ENCODE results near the gene PIGZ. TPM values are rescaled to one million over a fixed set of nuclear protein-coding genes. Genes with fewer than 3 reads are reported as not detected.

The PIGZ gene
- total RNA-seq, 1 experiment from 2014 or later, result 0.15 TPM

DNA sequence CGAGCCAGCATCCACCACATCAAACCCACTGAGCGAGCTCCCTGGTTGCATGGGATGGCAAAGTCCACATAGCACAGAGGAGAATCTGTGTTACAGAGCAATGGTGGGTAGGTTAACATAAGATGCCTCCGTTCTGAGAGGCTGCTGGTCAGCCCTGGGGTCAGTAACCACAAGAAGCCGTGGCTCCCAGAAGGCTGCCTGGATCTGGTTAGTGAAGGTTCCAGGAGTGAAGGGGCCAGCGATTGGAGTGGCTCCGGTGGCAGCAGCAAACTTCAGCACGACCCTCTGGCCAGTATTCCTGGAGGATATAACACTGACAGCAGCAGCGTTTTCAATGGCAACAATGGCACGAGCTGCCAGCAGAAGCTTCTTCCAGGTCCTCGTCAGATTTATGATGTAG lies 18.4 kb upstream of the PIGZ start:
- no CpG with 5 or more reads among the region's 10 CpGs for WGBS (ENCODE audit: extremely low coverage, insufficient read length, low lambda C conversion rate)
- no peak for DNase-seq

More for the DNA sequence above, 18.4 kb upstream of the PIGZ start:
- H3K9me3 Mint-ChIP-seq, result peaks cover 8 to 11% of the 10 kb centered on the region in 2 experiments
- H2BK20ac ChIP-seq (ENCODE audit: low read depth, low read length, poor library complexity, severe bottlenecking), result no peak overlapping the region
- H4K20me1 ChIP-seq (ENCODE audit: control insufficient read depth, insufficient read depth, insufficient read length), result no peaks in the 10 kb centered on the region
- H3K27ac Mint-ChIP-seq, result no peak overlapping the region
- TF ChIP-seq, protein P1, sequence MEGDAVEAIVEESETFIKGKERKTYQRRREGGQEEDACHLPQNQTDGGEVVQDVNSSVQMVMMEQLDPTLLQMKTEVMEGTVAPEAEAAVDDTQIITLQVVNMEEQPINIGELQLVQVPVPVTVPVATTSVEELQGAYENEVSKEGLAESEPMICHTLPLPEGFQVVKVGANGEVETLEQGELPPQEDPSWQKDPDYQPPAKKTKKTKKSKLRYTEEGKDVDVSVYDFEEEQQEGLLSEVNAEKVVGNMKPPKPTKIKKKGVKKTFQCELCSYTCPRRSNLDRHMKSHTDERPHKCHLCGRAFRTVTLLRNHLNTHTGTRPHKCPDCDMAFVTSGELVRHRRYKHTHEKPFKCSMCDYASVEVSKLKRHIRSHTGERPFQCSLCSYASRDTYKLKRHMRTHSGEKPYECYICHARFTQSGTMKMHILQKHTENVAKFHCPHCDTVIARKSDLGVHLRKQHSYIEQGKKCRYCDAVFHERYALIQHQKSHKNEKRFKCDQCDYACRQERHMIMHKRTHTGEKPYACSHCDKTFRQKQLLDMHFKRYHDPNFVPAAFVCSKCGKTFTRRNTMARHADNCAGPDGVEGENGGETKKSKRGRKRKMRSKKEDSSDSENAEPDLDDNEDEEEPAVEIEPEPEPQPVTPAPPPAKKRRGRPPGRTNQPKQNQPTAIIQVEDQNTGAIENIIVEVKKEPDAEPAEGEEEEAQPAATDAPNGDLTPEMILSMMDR (conservative IDR thresholded peaks at IDR 0.05), result no peak
- peaks cover 0 to 3% of the 10 kb centered on the region in 2 experiments; a peak in 1 of 4 replicates for H3K4me1 Mint-ChIP-seq
- H3K4ac ChIP-seq (ENCODE audit: low read depth, low read length), result no peak overlapping the region
- H2BK15ac ChIP-seq (ENCODE audit: low read depth, low read length), result no peak overlapping the region
- no peak overlapping the region for H3T11ph ChIP-seq (ENCODE audit: low read length)
- no peak overlapping the region for H3K23ac ChIP-seq (ENCODE audit: insufficient read length, low read depth, low read length)
- H3K9me3 ChIP-seq (ENCODE audit: control insufficient read depth, low read depth, low read length), result no peaks in the 10 kb centered on the region
- H3K56ac ChIP-seq (ENCODE audit: insufficient read length, low read depth, low read length), result no peak overlapping the region
- no peak overlapping the region for H2AK5ac ChIP-seq (ENCODE audit: insufficient read length, low read length)
- H2BK5ac ChIP-seq (ENCODE audit: insufficient read length, low read length), result no peak overlapping the region
- no peak overlapping the region for H3K14ac ChIP-seq (ENCODE audit: insufficient read depth, low read length)
- no peaks in the 10 kb centered on the region for H3K79me2 ChIP-seq (ENCODE audit: insufficient read depth, low read length)
- no peak overlapping the region for H3K18ac ChIP-seq (ENCODE audit: insufficient read length, low read depth, low read length)
- no peak overlapping the region for H3K27ac ChIP-seq (ENCODE audit: insufficient read length, low read depth, low read length)
- H4K5ac ChIP-seq (ENCODE audit: insufficient read length, low read depth, low read length), result no peak overlapping the region
- H3K27me3 Mint-ChIP-seq (ENCODE audit: low read depth), result peaks cover 2% of the 10 kb centered on the region
- no peaks in the 10 kb centered on the region for H3K27me3 ChIP-seq (ENCODE audit: insufficient read depth, low read length)
- no peak overlapping the region for H3K9ac ChIP-seq (ENCODE audit: extremely low read depth, insufficient read length, low read length)
- no peak overlapping the region for H4K91ac ChIP-seq (ENCODE audit: insufficient read length, low read depth, low read length)
- H3K4me1 ChIP-seq (ENCODE audit: insufficient read depth, low read length), result no peaks in the 10 kb centered on the region
- H2BK120ac ChIP-seq (ENCODE audit: low read depth, low read length, poor library complexity, severe bottlenecking), result no peak overlapping the region
- no peak overlapping the region for H3K4me2 ChIP-seq (ENCODE audit: insufficient read depth, insufficient read length, low read length)
- H3K79me1 ChIP-seq (ENCODE audit: insufficient read depth, low read depth, low read length, poor library complexity, severe bottlenecking), result no peaks in the 10 kb centered on the region
- no peak overlapping the region for H2BK12ac ChIP-seq (ENCODE audit: insufficient read length, low read depth, low read length)
- no peaks in the 10 kb centered on the region for H3K23me2 ChIP-seq (ENCODE audit: insufficient read length, low read depth, low read length, poor library complexity, severe bottlenecking)
- H3K36me3 Mint-ChIP-seq (ENCODE audit: insufficient read depth in 1 of 3, low read depth in 3 of 3), result peaks cover 0 to 5% (median 4%) of the 10 kb centered on the region in 3 experiments; a peak in 1 of 7 replicates
- H2AFZ ChIP-seq (ENCODE audit: low read length), result no peak overlapping the region
- H4K8ac ChIP-seq (replicated peaks; ENCODE audit: insufficient read length, low read depth, low read length), result no peak overlapping the region
- no peak overlapping the region for H3K4me3 Mint-ChIP-seq
